H1 (cell line): ENCODE results near the gene APOL1. TPM values are rescaled to one million over a fixed set of nuclear protein-coding genes. Genes with fewer than 3 reads are reported as not detected.

Experiments used
- CTCF ChIA-PET: fragments of 300-600 bp; sonication (Branson Sonifier 250); formaldehyde crosslinking; loops from one replicate; lab custom pipeline; 2021; ENCODE audit not compliant: partially characterized antibody; lab: Charles Lee
- POLR2A ChIA-PET: fragments of 300-600 bp; sonication (Branson Sonifier 250); formaldehyde crosslinking; loops from one replicate; lab custom pipeline; 2021; ENCODE audit warnings: inconsistent platforms; ENCODE audit not compliant: partially characterized antibody; lab: Charles Lee
- DNase-seq, 2 experiments: peaks; one replicate each; pipeline versions ENCODE4 v3.0.0 to v3.0.0-alpha.2; 2010 to 2022; ENCODE audit warnings: low spot score in 2 of 2, low read depth in 1 of 2, mixed read lengths in 1 of 2
- FAIRE-seq: peaks from 2 replicates; lab custom pipeline; 2011; peaks lifted over from hg19 to GRCh38; lab: Jason Lieb, UNC
- H2AFZ ChIP-seq: 2 replicates; pipeline ENCODE4 v1.8.1; 2012; ENCODE audit warnings: low read length, inconsistent platforms
- H2AK5ac ChIP-seq: 2 replicates; pipeline ENCODE4 v1.6.1; 2013; ENCODE audit warnings: low read depth, low read length
- H2BK120ac ChIP-seq: replicated peaks from 2 replicates; pipeline ENCODE3; 2013; ENCODE audit warnings: low read depth, low read length, inconsistent platforms
- H2BK12ac ChIP-seq: 2 replicates; pipeline ENCODE4 v1.6.1; 2013; ENCODE audit warnings: low read depth, low read length
- H2BK15ac ChIP-seq: 2 replicates; pipeline ENCODE4 v1.6.1; 2013; ENCODE audit warnings: low read length
- H2BK20ac ChIP-seq: 2 replicates; pipeline ENCODE4 v1.6.1; 2013; ENCODE audit warnings: low read length
- H2BK5ac ChIP-seq: 2 replicates; pipeline ENCODE4 v1.6.1; 2013; ENCODE audit warnings: low read depth, low read length
- H3K14ac ChIP-seq: 2 replicates; pipeline ENCODE4 v1.6.1; 2013; ENCODE audit warnings: inconsistent platforms; ENCODE audit not compliant: insufficient read length
- H3K18ac ChIP-seq: 2 replicates; pipeline ENCODE4 v1.6.1; 2013; ENCODE audit warnings: low read length; ENCODE audit errors: extremely low read depth
- H3K23ac ChIP-seq: 2 replicates; pipeline ENCODE4 v1.6.1; 2013; ENCODE audit warnings: inconsistent platforms; ENCODE audit not compliant: insufficient read length
- H3K23me2 ChIP-seq: 2 replicates; pipeline ENCODE4 v1.6.1; 2013; ENCODE audit warnings: low read depth, low read length
- H3K27ac ChIP-seq: 2 replicates; pipeline ENCODE4 v1.6.1; 2011; ENCODE audit warnings: low read depth, low read length, inconsistent platforms
- H3K27me3 ChIP-seq, 4 experiments: replicated peaks in 1 of 4; 1 replicate in 1 of 4; 2 replicates in 3 of 4; pipeline versions ENCODE4 v1.6.1 to v1.8.1; 2011 to 2013; ENCODE audit warnings: low read length in 3 of 4, mild to moderate bottlenecking in 3 of 4, inconsistent platforms in 2 of 4, mixed read lengths in 2 of 4, moderate library complexity in 1 of 4; ENCODE audit not compliant: control insufficient read depth in 3 of 4, insufficient read depth in 3 of 4; ENCODE audit errors: extremely low read depth in 1 of 4
- H3K36me3 ChIP-seq, 4 experiments: 2 replicates each; pipeline versions ENCODE4 v1.6.1 to v1.8.1; 2011 to 2013; ENCODE audit warnings: mild to moderate bottlenecking in 4 of 4, low read length in 3 of 4, moderate library complexity in 2 of 4, control low read depth in 1 of 4, inconsistent platforms in 1 of 4; ENCODE audit not compliant: insufficient read depth in 4 of 4, control insufficient read depth in 2 of 4
- H3K4ac ChIP-seq: replicated peaks from 2 replicates; pipeline ENCODE3; 2013; ENCODE audit warnings: low read length, low read depth, mixed read lengths, inconsistent platforms; ENCODE audit not compliant: insufficient read length
- H3K4me1 ChIP-seq, 4 experiments: replicated peaks in 1 of 4; 1 replicate in 1 of 4; 2 replicates in 3 of 4; pipeline versions ENCODE4 v1.6.1 to v1.8.1; 2011 to 2013; ENCODE audit warnings: low read length in 3 of 4, inconsistent platforms in 2 of 4, mixed read lengths in 1 of 4; ENCODE audit not compliant: insufficient read depth in 4 of 4, control insufficient read depth in 3 of 4
- H3K4me2 ChIP-seq, 2 experiments: 2 replicates each; pipeline versions ENCODE4 v1.6.1 to v1.8.1; 2011 to 2013; ENCODE audit warnings: low read depth in 2 of 2, low read length in 2 of 2, control low read depth in 1 of 2, inconsistent platforms in 1 of 2, mild to moderate bottlenecking in 1 of 2; ENCODE audit not compliant: insufficient read depth in 1 of 2
- H3K4me3 ChIP-seq, 4 experiments: fragments of 200-600, 300-600 bp in 1 of 4; sonication (generic), shearing (Covaris generic), sonication (Bioruptor Twin) in 1 of 4; 2 replicates each; pipeline versions ENCODE4 v1.5.1 to v1.8.1; 2011 to 2016; ENCODE audit warnings: low read length in 4 of 4, low read depth in 3 of 4, control low read depth in 2 of 4, inconsistent platforms in 2 of 4, mild to moderate bottlenecking in 2 of 4, mixed read lengths in 1 of 4, moderate library complexity in 1 of 4; ENCODE audit not compliant: insufficient read depth in 2 of 4; ENCODE audit errors: extremely low read depth in 1 of 4
- H3K56ac ChIP-seq: replicated peaks from 2 replicates; pipeline ENCODE3; 2013; ENCODE audit warnings: low read depth, mild to moderate bottlenecking, mixed read lengths, low read length, inconsistent platforms; ENCODE audit not compliant: insufficient read length
- H3K79me1 ChIP-seq: 2 replicates; pipeline ENCODE4 v1.6.1; 2013; ENCODE audit warnings: low read depth, low read length, control low read depth
- H3K79me2 ChIP-seq, 2 experiments: 2 replicates each; pipeline versions ENCODE4 v1.6.1 to v1.8.1; 2012 to 2013; ENCODE audit warnings: low read length in 2 of 2, mild to moderate bottlenecking in 2 of 2, inconsistent platforms in 1 of 2; ENCODE audit not compliant: insufficient read depth in 2 of 2, control insufficient read depth in 1 of 2
- H3K9ac ChIP-seq, 4 experiments: replicated peaks in 1 of 4; 1 replicate in 1 of 4; 2 replicates in 3 of 4; pipeline versions ENCODE4 v1.6.1 to v1.8.1; 2011 to 2013; ENCODE audit warnings: low read depth in 3 of 4, low read length in 3 of 4, control low read depth in 2 of 4, mild to moderate bottlenecking in 2 of 4, moderate library complexity in 2 of 4, inconsistent platforms in 1 of 4; ENCODE audit errors: extremely low read depth in 1 of 4
- H3K9me3 ChIP-seq, 2 experiments: 2 replicates each; pipeline versions ENCODE4 v1.6.1 to v1.8.1; 2012 to 2013; ENCODE audit warnings: mild to moderate bottlenecking in 2 of 2, moderate library complexity in 2 of 2, control low read depth in 1 of 2, inconsistent platforms in 1 of 2, low read depth in 1 of 2, low read length in 1 of 2, mixed read lengths in 1 of 2; ENCODE audit not compliant: insufficient read depth in 2 of 2
- H4K20me1 ChIP-seq, 2 experiments: replicated peaks in 1 of 2; 2 replicates each; pipeline versions ENCODE3 to v1.8.1; 2011 to 2013; ENCODE audit warnings: inconsistent platforms in 2 of 2, low read length in 2 of 2, mild to moderate bottlenecking in 1 of 2; ENCODE audit not compliant: insufficient read depth in 2 of 2, control insufficient read depth in 1 of 2
- H4K5ac ChIP-seq: 2 replicates; pipeline ENCODE4 v1.6.1; 2013; ENCODE audit warnings: low read length, low read depth, mixed read lengths, inconsistent platforms; ENCODE audit not compliant: insufficient read length
- H4K8ac ChIP-seq: 2 replicates; pipeline ENCODE4 v1.8.0; 2013; ENCODE audit warnings: mild to moderate bottlenecking, moderate library complexity, low read length, inconsistent platforms; ENCODE audit not compliant: insufficient read depth; ENCODE audit errors: extremely low read depth
- H4K91ac ChIP-seq: replicated peaks from 2 replicates; pipeline ENCODE3; 2013; ENCODE audit warnings: low read length, mixed read lengths, inconsistent platforms; ENCODE audit not compliant: insufficient read length
- GTF2F1 ChIP-seq: IDR thresholded peaks from 2 replicates; pipeline ENCODE4 v1.6.1; 2012; ENCODE audit warnings: low read depth, low read length, improper control_type of control experiment, borderline replicate concordance
- SP2 ChIP-seq: IDR thresholded peaks from 2 replicates; pipeline ENCODE4 v1.6.1; 2012; ENCODE audit warnings: mild to moderate bottlenecking, low read length, inconsistent platforms
- WGBS, 2 experiments: shearing (Covaris generic) in 1 of 2; methylation state at CpG; one replicate each; pipeline versions ENCODE4 v1.1.6 to v1.1.7; 2013 to 2015; ENCODE audit warnings: low lambda C conversion rate in 2 of 2, mixed read lengths in 2 of 2, inconsistent platforms in 1 of 2, low coverage in 1 of 2, missing lambda C conversion rate in 1 of 2; ENCODE audit not compliant: insufficient replicate concordance in 2 of 2, insufficient coverage in 1 of 2, insufficient read length in 1 of 2; ENCODE audit errors: extremely low coverage in 1 of 2, missing lambda C conversion rate in 1 of 2; 5-methylcytosine and 5-hydroxymethylcytosine counted together
- polyA plus RNA-seq, 7 experiments: library from polyadenylated mRNA; depleted of rRNA in 3 of 7; stranded (reverse) in 5 of 7; unstranded in 2 of 7; fragments of >200 nt in 5 of 7; fragments of 200-250 nt in 2 of 7; gene quantifications; 1 replicate in 5 of 7; 2 replicates in 1 of 7; 4 replicates in 1 of 7; pipeline versions ENCODE4 v1.2.1 to v1.2.3, GENCODE V29; 2011 to 2013; ENCODE audit warnings: missing spikeins in 2 of 7, mixed read lengths in 2 of 7
- total RNA-seq: library from RNA; stranded (reverse); fragmentation: NEBNext Ultra II Directional; extraction: Animal tissue kit (Norgen Biotek cat#: 25700); gene quantifications from 2 replicates; pipeline ENCODE4 v1.2.1, GENCODE V29; 2021

APOL1 gene
- total and polyA plus RNA-seq, 2 of the 8 experiments (the other 6 are each of a cell fraction or from before 2014, with no cell fraction given) = not detected

DNA sequence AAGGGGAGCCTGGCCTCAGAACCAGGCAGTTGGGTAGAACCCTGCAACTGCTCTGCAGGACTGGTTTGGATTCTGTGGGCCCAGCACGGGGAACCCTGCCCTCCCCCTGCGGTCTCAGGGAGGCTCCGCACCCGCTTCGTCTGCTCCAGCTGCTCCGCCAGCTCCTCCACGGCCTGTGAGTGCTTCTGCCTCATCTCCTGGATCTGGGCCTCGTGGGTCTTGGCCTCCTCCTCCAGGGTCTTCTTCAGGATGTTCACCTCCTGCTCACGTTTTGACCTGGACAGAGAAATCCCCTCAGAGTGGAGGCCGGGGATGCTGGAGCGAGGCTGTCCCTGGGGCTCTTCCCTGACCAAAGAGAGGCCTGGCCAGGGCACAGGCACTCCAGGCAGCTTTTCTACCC is 41.9 kb downstream of the APOL1 start:
- no peak overlapping the region for H3K18ac ChIP-seq
- TF ChIP-seq SP2 (no peak), GTF2F1 (no peak)
- H3K4me1 ChIP-seq = no peaks in the 10 kb centered on the region
- H4K8ac ChIP-seq = no peak overlapping the region
- H2BK120ac ChIP-seq = no peak overlapping the region
- no peaks in the 10 kb centered on the region for H3K27me3 ChIP-seq
- no peak overlapping the region for H2BK15ac ChIP-seq
- H3K14ac ChIP-seq = no peak overlapping the region
- no peak overlapping the region for H2AFZ ChIP-seq
- no peaks in the 10 kb centered on the region for H3K23me2 ChIP-seq
- H3K9ac ChIP-seq = no peak overlapping the region
- H2AK5ac ChIP-seq = no peak overlapping the region
- H3K4me2 ChIP-seq = no peak overlapping the region
- H3K56ac ChIP-seq = no peak overlapping the region
- H3K36me3 ChIP-seq = peaks cover 58 to 90% (median 82%) of the 10 kb centered on the region in 4 experiments
- no peak overlapping the region for H4K91ac ChIP-seq
- H4K5ac ChIP-seq = no peak overlapping the region
- no peak overlapping the region for H2BK20ac ChIP-seq
- peaks cover 2 to 11% of the 10 kb centered on the region in 2 experiments; a peak in 1 of 4 replicates for H3K9me3 ChIP-seq
- no peak overlapping the region for H3K27ac ChIP-seq
- no peak overlapping the region for H3K23ac ChIP-seq
- POLR2A ChIA-PET = interaction anchor here (0.8 to 2.0 kb wide), 3 partner anchors 9 to 165 kb away, joined by 3 to 5 read pairs (median 4); no protein-coding TSS in a partner anchor
- FAIRE-seq = no peak
- H3K4me3 ChIP-seq = no peak overlapping the region
- no peak overlapping the region for H3K4ac ChIP-seq
- CTCF ChIA-PET = interaction anchor here (0.8 to 17.3 kb wide), 5 partner anchors 8 to 217 kb away, joined by 3 to 159 read pairs (median 11); no protein-coding TSS in a partner anchor
- no peaks in the 10 kb centered on the region for H3K79me2 ChIP-seq
- H2BK5ac ChIP-seq = no peak overlapping the region
- no peak overlapping the region for H2BK12ac ChIP-seq
- no peak for DNase-seq
- H3K79me1 ChIP-seq = 0 out of 2 replicates have a peak, but pooled peaks cover 5% of the 10 kb centered on the region
- WGBS, 2 experiments = 97% methylated on average over 8 of the region's 11 CpGs; no CpG with 5 or more reads in 1 of the 2 experiments
- H4K20me1 ChIP-seq = peaks cover 0 to 3% of the 10 kb centered on the region in 2 experiments
